ENCODE measurements around the gene MYOG.

MYOG gene

GRCh38 chr1:203089001-203089650 lies 3.3 kb upstream of the MYOG start:
- H3K9me2 ChIP-seq (replicated peaks; ENCODE audit: low read depth, low read length): no peaks in the 10 kb centered on the region
- no peaks in the 10 kb centered on the region for H3K27me3 ChIP-seq (ENCODE audit: insufficient read depth, low read length, poor library complexity, severe bottlenecking)
- no peak overlapping the region for H3K4me3 ChIP-seq (ENCODE audit: low read length, poor library complexity, severe bottlenecking)
- no peak overlapping the region for H3K4me2 ChIP-seq (ENCODE audit: low read depth, low read length, poor library complexity, severe bottlenecking)
- H2AFZ ChIP-seq (ENCODE audit: low read length): no peak overlapping the region
- no peaks in the 10 kb centered on the region for H3K9me3 ChIP-seq (ENCODE audit: insufficient read depth, low read depth, low read length)
- no peak overlapping the region for H3K9ac ChIP-seq (ENCODE audit: low read depth, low read length, poor library complexity, severe bottlenecking)
- no peaks in the 10 kb centered on the region for H3K4me1 ChIP-seq (ENCODE audit: insufficient read depth, low read length, poor library complexity, severe bottlenecking)
- H3K36me3 ChIP-seq (ENCODE audit: insufficient read depth, low read length): no peaks in the 10 kb centered on the region
- no peak for TF ChIP-seq EZH2phosphoT487 (IDR thresholded peaks at IDR 0.05; ENCODE audit: borderline replicate concordance)
- TF ChIP-seq, protein P1, sequence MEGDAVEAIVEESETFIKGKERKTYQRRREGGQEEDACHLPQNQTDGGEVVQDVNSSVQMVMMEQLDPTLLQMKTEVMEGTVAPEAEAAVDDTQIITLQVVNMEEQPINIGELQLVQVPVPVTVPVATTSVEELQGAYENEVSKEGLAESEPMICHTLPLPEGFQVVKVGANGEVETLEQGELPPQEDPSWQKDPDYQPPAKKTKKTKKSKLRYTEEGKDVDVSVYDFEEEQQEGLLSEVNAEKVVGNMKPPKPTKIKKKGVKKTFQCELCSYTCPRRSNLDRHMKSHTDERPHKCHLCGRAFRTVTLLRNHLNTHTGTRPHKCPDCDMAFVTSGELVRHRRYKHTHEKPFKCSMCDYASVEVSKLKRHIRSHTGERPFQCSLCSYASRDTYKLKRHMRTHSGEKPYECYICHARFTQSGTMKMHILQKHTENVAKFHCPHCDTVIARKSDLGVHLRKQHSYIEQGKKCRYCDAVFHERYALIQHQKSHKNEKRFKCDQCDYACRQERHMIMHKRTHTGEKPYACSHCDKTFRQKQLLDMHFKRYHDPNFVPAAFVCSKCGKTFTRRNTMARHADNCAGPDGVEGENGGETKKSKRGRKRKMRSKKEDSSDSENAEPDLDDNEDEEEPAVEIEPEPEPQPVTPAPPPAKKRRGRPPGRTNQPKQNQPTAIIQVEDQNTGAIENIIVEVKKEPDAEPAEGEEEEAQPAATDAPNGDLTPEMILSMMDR (conservative IDR thresholded peaks at IDR 0.05; ENCODE audit: low read length): no peak
- H3F3A ChIP-seq (ENCODE audit: low read depth): no peaks in the 10 kb centered on the region
- no peaks in the 10 kb centered on the region for H4K20me1 ChIP-seq (ENCODE audit: insufficient read depth, low read length, poor library complexity, severe bottlenecking)
- H3K79me2 ChIP-seq (ENCODE audit: insufficient read depth, low read length): no peaks in the 10 kb centered on the region

- Histone ChIP-seq H3K27me3 (ENCODE audit: insufficient read depth, low read length, poor library complexity, severe bottlenecking) (no peaks in the 10 kb centered on the region), H3F3A (ENCODE audit: low read depth) (no peaks in the 10 kb centered on the region), H3K9ac (ENCODE audit: low read depth, low read length, poor library complexity, severe bottlenecking) (no peak overlapping the region), H3K79me2 (ENCODE audit: insufficient read depth, low read length) (no peaks in the 10 kb centered on the region), H3K4me1 (ENCODE audit: insufficient read depth, low read length, poor library complexity, severe bottlenecking) (no peaks in the 10 kb centered on the region), H3K9me2 (replicated peaks; ENCODE audit: low read depth, low read length) (no peaks in the 10 kb centered on the region), H4K20me1 (ENCODE audit: insufficient read depth, low read length, poor library complexity, severe bottlenecking) (no peaks in the 10 kb centered on the region), H3K4me3 (ENCODE audit: low read length, poor library complexity, severe bottlenecking) (no peak overlapping the region), H3K9me3 (ENCODE audit: insufficient read depth, low read depth, low read length) (no peaks in the 10 kb centered on the region), H3K36me3 (ENCODE audit: insufficient read depth, low read length) (no peaks in the 10 kb centered on the region), H3K4me2 (ENCODE audit: low read depth, low read length, poor library complexity, severe bottlenecking) (no peak overlapping the region), H2AFZ (ENCODE audit: low read length) (no peak overlapping the region)
- TF ChIP-seq, protein P1 (conservative IDR thresholded peaks at IDR 0.05; ENCODE audit: low read length): no peak
- TF ChIP-seq EZH2phosphoT487 (IDR thresholded peaks at IDR 0.05; ENCODE audit: borderline replicate concordance): no peak
Observed at GRCh38 chr1:203088441-203088840, 2.6 kb upstream of the MYOG start.

DNA sequence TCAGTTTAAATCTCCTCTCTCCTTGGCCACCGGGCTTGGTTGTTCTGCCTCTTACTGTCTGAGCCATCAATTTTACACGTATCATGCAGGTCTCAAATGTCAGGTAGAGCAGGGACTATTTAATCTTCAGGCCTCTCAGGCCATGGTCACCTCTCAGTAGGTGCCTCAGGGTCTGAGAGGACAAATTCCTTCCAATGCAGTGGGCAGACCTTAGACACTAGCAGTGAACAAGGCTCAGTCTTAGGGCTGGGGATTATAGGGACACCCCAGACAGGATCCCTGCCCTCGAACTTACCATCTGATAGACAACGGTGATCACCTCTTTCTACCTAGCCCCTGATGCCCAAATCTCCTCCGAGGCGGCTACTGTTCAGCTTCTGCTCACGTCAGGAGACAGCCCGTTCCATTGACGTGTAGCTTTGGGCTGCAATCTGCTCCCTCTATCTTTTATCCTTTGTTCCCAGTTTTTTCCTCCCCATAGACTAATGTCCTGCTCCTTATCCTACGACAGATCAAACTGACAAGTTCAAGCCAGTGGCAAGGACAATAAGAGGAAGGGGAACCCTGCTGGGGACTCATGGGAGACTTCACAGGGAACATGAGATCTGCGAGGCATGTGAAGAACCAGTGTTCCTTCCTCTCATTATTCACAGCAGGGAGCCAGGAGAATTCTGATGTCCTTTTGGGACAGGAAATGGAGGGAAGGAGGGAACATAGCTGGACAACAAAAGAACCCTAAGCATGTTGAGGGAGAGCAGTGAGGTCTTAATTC lies 1.4 kb upstream of the MYOG start:
- TF ChIP-seq, protein P1 (conservative IDR thresholded peaks at IDR 0.05; ENCODE audit: low read length): no peak
- no peak for TF ChIP-seq EZH2phosphoT487 (IDR thresholded peaks at IDR 0.05; ENCODE audit: borderline replicate concordance)
- Histone ChIP-seq H3K4me3 (ENCODE audit: low read length, poor library complexity, severe bottlenecking) (no peak overlapping the region), H3K27me3 (ENCODE audit: insufficient read depth, low read length, poor library complexity, severe bottlenecking) (no peaks in the 10 kb centered on the region), H3K4me1 (ENCODE audit: insufficient read depth, low read length, poor library complexity, severe bottlenecking) (no peaks in the 10 kb centered on the region), H3K9me3 (ENCODE audit: insufficient read depth, low read depth, low read length) (no peaks in the 10 kb centered on the region), H3K4me2 (ENCODE audit: low read depth, low read length, poor library complexity, severe bottlenecking) (no peak overlapping the region), H3K79me2 (ENCODE audit: insufficient read depth, low read length) (no peaks in the 10 kb centered on the region), H3K9ac (ENCODE audit: low read depth, low read length, poor library complexity, severe bottlenecking) (no peak overlapping the region), H4K20me1 (ENCODE audit: insufficient read depth, low read length, poor library complexity, severe bottlenecking) (no peaks in the 10 kb centered on the region), H3K9me2 (replicated peaks; ENCODE audit: low read depth, low read length) (no peaks in the 10 kb centered on the region), H3K36me3 (ENCODE audit: insufficient read depth, low read length) (no peaks in the 10 kb centered on the region), H3F3A (ENCODE audit: low read depth) (no peaks in the 10 kb centered on the region), H2AFZ (ENCODE audit: low read length) (no peak overlapping the region)
